Measurements from ENCODE around the gene CARS1.

GRCh38 chr11:2951231-2952110 lies 105.8 kb downstream of the CARS1 start:
- TF ChIP-seq CTCF (IDR thresholded peaks at IDR 0.05) (no peak), POLR2A (IDR thresholded peaks at IDR 0.05) (no peak), POLR2AphosphoS5 (IDR thresholded peaks at IDR 0.05) (no peak), EP300 (IDR thresholded peaks at IDR 0.05; ENCODE audit: low read depth) (no peak)

Measured in transverse colon (tissue), 4 donors.